Stimulated activated CD8-positive, alpha-beta memory T cell treated with anti-CD3 and anti-CD28 coated beads, Interleukin-4, amount 100 ng/mL, for 4 hours (primary cell): ENCODE measurements around the gene OR1A1.
"Not testable (repeated sequence)": the region's sequence is repeated elsewhere in the genome, so short reads cannot be mapped to it uniquely, and the experiment has no call there.

Experiments used
- DNase-seq, 2 donors: peaks; one replicate each; pipeline ENCODE4 v3.0.0-alpha.2; 2020; ENCODE audit warnings: low read depth in 2 of 2, low spot score in 1 of 2

Gene OR1A1, protein sequence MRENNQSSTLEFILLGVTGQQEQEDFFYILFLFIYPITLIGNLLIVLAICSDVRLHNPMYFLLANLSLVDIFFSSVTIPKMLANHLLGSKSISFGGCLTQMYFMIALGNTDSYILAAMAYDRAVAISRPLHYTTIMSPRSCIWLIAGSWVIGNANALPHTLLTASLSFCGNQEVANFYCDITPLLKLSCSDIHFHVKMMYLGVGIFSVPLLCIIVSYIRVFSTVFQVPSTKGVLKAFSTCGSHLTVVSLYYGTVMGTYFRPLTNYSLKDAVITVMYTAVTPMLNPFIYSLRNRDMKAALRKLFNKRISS

DNA sequence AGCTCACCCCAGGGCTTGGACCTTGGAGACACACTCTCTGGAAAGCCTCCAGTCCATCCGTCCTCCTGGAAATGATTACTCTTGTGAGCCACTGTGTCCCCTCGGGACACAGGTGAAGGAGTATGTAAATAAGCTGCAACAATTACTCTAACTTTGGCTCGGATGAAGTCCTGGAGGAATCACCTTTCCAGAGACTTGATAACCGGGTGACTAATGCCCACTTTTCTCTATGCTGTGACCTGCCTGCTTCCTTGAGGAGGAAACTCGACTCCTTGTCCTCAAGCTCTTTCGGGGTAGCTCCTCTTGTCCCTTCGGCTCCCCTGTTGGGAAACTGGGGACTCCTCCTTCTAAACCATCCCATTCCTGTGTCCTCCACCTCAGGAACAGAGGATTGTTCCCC is at the start of gene OR1A1:
Gene OR1A1 (plus strand): TSS at position 301 of the 400 bp plus-strand sequence. CDS start 7,954 bp downstream, outside the sequence.
- DNase-seq = no peak

DNA sequence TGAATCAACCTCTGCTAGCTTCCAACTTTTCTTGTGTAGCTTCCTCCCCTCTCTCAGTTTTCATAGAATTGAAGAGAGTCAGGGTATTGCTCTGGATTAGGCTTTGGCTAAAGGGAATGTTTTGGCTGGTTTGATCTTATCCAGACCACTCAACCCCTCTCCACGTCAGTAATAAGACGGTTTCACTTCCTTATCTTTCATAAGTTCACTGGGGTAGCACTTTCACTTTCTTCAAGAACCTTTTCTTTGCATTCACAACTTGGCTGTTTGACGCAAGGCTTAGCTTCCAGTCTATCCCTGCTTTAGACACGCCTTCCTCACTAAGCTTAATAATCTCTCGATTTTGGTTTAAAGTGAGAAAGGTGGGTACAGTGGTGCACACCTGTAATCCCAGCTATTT is 39.9 kb upstream of the OR1A1 start:
- DNase-seq = no peak

DNA sequence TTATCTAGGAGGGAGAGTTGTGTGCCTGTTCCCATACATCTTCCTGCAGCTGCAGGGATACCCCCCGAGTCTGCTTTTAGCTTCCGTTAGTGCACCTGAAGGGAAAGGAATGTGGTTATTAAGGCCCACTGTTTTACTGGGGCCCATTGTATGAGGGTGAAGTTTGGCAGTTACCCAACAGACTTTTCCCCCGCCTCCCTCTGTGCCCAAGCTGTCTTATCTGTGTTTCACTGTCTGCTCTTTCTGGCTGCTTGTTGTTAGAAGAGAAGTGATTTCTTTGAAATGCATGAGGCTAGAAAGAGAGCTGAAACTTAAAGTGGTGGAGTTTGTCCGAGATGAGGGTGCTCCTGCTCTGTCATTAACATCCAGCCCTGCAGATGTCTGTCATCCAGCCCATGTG is 17.5 kb upstream of the OR1A1 start:
- DNase-seq = no peak

DNA sequence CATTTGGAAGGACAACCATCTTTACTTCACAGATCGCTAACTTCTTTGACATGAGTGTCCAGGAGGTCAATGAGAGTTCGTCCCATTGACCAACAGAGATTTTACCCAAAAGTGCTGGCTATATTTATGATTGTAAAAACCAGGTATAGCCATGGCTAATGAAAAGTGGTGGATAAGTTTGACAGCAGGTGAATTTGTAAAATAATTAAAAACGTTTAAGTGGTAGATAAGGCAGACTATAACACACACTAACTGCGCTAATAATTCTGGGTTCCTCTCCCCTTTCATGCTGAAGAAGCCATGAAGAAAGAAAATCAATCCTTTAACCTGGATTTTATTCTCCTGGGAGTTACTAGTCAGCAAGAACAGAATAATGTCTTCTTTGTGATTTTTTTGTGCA is 10.2 kb upstream of the OR1A1 start, which contains the start of gene OR1A2:
Gene OR1A2 (plus strand): TSS at position 301 of the 400 bp plus-strand sequence. CDS start 0 bp downstream, at position 301.
- DNase-seq = no peak

DNA sequence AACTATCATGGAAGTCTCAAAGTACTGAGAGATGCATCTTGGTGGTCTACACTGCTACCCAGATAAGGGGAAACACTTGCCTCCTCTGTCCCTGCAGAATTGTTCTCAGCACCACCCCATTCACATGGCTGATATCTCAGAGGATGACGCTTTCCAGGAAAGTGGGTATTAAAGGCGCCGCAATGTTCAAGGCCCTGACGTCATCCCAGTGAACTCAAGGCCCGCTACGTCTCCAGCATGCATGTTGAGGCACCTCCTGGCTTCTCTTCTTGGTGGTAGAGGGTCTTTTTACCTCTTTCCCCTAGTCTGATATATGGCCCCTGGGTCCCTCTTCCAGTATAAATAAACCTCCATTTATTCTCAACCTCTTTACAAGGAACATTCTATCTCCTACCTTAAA is 1.0 kb downstream of the OR1A1 start:
- no peak for DNase-seq

DNA sequence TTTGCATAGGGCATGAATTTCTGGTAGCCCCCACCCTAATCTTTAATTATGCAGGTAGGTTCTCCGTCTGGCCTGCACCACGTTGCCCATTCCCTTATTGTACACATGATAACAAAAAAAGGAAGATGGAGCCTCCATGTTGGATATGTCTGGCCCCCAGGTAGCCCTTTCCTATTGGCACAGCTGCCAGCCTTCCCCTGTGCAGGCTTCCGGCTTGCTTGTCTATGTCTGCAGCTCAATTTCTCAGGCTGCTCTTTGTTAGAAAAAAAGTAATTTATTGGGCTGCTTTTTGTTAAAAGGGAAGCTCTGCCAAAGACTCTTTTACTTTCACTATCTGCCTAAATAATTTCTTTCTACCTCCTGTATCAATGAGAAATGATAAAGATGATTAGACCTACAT is 5.5 kb downstream of the OR1A1 start:
- no peak for DNase-seq

DNA sequence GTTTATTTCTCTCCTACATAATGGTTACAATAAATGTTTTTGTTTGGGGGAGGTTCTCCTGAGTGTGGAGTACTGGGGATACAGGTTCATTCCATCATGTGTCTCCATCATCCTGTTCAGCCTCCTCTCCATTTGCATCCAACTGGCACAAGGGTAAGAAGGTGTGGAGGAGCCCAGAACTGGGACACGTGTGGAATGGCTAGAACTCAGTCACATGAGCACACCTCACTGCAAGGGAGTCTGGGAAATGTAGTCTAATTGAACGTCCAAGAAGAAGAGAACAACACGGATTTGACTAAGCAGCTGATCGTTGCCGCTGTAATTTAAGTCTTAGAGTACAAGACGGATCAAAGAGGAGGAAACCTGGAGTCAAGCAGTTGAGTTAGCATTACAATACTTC is 6.1 kb downstream of the OR1A1 start:
- no peak for DNase-seq

DNA sequence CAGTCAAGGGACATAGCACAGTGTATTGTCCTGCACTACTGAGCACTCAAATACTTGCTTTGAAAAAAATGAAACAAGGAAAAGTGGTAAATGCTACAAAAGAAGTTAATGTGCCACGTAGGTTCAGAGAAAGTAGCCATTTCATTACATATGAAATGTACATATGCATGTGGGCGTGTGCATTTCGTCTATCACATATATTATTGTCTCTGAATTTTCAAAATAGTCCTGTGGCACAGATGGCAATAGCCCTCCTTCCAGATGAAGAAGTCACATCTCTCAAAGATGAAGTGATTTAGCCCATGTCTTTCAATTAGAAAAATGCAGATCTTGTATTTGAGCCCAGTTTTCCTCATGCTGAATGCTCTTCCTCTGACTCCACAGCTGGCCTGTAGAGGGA is 12.5 kb downstream of the OR1A1 start:
- DNase-seq = not testable (repeated sequence)

DNA sequence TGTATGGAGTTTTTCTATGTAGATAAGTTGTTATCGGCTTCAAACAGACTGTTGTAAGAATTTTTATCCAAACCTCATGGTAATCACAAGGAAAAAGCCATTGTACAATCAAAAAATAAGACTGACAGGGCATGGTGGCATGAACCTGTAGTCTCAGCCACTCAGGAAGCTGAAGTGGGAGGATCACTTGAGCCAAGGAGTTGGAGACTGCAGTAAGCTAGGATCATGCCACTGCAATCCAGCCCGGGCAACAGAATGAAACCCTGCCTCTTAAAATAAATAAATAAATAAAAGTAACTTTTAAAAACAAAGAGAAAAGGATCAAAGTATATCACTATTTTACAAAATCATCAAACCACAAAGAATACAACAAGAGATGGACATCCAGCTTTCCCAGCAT is 14.4 kb downstream of the OR1A1 start:
- no peak for DNase-seq

DNA sequence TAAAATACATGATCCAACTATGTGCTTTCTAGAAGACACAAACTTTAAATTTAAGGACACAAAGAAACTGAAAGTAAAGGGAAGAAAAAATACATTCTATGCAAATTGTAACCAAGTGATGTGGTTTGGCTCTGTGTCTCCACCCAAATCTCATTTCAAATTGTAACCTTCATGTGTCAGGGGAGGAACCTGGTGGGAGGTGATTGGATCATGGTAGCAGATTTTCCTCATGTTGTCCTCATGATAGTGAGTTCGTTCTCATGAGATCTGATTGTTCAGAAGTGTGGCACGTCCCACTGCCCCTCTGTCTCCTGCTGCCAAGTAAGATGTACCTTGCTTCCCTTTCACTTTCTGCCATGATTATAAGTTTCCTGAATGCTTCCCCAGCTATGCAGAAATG is 15.0 kb downstream of the OR1A1 start:
- no peak for DNase-seq

DNA sequence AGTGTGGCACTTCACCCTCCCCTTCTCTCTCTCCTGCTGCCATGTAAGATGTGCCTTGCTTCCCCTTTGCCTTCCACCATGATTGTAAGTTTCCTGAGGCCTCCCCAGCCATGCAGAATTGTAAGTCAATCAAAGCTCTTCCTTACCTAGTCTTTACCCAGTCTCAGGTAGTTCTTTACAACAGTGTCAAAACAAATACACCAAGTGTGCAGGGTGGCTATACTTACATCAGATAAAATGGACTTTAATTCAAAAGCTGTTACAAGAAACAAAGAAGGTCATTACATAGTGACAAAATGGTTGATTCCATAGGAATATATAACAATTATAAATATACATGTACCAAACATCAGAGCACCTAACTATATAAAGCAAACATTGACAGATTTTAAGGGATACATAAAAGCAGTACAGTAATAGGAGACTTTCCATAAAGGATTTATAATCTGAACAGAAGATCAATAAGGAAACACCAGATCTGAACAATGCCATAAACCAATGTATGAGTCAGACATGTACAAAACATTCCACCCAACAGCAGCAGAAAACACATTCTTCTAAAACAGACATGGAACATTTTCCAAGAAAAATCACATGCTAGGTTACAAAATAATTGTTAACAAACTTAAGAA is 17.4 kb downstream of the OR1A1 start:
- not testable (repeated sequence) for DNase-seq

DNA sequence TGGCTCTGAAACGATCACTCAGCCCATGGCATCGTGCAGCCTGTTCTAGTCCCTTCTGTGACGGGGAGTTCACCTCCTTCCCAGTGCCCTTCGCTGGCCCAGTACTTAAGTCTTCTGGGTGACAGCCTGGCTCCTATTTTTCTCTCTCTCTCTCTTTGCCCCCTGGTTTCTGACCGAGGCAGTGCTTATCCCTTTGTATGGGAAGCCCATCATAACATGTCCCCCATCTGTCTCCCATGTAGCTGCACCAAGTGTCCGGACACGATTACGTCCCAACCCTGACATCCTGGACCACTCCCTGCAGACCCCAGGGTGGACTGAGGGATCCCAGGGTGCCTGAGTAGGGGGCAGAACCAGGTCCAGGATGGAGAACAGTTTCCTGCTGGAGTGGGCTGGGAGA is 24.8 kb downstream of the OR1A1 start:
- not testable (repeated sequence) for DNase-seq

DNA sequence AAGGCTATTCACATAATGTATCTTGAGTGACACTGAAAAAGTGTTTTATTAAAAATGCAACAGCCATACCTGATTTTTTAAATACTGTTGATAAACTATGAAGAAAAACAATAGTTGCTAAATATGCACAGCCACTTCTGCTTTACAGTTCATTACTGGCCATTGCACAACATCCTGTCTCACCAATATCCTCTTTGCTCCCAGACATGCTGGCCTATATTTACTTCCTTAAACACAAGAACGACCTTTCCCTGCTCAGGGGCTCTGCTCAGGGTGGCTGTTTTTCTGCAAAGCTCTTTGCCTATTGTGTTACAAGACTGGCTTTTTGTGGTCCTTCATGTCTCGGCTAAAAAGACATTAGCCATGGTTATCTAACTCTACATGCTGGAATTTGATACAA is 31.2 kb downstream of the OR1A1 start:
- DNase-seq = not testable (repeated sequence)

DNA sequence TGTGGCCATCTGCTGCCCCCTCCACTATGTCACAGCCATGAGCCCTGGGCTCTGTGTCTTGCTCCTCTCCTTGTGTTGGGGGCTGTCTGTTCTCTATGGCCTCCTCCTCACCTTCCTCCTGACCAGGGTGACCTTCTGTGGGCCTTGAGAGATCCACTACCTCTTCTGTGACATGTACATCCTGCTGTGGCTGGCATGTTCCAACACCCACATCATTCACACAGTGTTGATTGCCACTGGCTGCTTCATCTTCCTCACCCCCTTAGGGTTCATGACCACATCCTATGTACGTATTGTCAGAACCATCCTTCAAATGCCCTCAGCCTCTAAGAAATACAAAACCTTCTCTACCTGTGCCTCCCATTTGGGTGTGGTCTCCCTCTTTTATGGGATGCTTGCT is 33.6 kb downstream of the OR1A1 start:
- not testable (repeated sequence) for DNase-seq

DNA sequence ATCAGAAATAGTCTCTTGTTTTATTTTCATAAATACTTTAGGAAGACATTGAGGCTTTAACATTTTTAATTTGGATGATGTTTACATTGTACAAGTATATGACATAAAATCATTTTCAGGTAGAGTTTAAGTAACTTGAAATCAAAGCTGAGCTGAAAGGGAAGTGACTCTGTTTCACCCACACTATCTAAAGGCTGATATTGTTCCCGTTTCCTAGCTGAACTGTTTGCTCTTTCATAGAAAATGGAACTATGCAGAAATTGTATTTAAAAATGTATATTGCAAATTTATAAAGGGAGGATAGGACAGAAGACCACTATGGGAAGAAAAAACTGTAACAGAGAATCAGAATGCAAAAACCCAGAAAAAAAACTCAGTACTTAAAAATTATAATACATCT is 37.4 kb downstream of the OR1A1 start:
- not testable (repeated sequence) for DNase-seq

DNA sequence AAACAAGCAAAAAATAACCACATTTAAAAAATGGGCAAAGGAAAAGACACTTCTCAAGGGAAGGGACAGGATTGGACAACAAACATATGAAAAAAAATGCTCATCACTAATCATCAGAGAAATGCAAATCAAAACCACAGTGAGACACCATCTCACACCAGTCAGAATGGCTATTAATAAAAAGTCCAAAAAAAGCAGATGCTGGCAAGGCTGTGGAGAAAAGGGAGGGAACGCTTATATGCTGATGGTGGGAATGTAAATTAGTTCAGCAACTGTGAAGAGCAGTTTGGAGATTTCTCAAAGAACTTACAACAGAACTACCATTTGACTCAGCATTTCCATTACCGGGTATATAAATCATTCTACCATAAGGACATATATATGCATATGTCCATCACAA is 41.5 kb downstream of the OR1A1 start:
- DNase-seq = not testable (repeated sequence)

DNA sequence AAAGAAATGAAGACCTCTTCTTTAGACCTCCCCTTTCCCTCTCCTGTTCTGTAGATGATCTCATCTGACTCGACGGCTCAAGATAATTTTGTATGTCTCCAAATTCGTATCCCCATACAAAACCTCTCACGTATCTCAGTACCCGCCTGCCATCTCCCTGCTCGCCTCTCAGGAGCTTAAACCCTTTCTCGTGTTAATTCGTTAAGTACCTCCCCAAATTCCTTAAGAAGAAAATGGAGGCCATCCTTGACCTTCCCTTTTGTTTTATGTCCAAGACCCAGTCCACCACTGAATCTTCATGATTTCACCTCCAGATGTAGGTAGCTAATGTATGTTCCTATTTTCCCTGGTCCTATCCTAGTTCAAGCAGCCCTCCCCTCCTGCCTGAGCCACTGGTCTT is 49.1 kb downstream of the OR1A1 start:
- no peak for DNase-seq

DNA sequence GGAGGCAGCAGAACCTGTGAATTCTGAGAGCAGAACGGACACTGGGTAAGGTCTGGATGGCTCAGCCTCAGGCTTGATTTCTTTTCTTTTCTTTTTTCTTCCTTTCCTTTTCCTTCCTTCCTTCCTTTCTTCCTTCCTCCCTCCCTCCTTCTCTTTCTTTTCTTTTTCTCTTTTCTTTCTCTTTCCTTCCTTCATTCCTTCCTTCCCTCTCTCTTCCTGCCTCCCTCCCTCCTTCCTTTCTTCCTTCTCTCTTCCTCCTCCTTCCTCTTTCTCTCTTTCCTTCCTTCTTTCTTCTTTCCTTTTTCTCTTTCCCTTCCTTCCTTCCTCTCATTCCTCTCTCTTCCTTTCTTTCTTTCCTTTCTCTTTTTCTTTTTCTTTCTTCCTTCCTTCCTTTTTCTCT is 52.7 kb downstream of the OR1A1 start:
- no peak for DNase-seq

DNA sequence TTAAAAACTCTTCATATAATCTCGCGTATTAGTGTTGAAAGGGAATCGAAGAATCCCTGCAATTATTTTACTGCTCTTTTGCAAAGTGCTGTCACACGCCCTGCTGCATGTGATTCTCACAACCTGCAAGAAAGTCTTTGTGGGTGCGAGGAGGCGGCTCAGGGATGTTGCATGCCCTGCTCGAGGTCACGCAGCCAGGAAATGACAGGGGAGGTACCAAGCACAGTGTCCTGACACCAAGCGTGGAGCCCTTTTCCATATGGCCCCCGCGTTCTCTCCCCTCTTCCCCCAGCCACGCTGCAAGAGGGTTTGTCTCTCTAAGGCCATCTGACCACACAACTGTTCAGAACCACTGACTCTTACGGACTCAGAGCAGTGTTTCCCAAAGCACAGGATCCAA is 53.1 kb downstream of the OR1A1 start:
- DNase-seq = no peak
